Measurements from ENCODE around the gene EDC4.
A peak's percentile ranks its signal among the peaks of the same experiment; 100 is the strongest.

The EDC4 gene

GRCh38 chr16:67842509-67843342 lies 30.1 kb upstream of the EDC4 start (continued):
- TF ChIP-seq, protein P1, sequence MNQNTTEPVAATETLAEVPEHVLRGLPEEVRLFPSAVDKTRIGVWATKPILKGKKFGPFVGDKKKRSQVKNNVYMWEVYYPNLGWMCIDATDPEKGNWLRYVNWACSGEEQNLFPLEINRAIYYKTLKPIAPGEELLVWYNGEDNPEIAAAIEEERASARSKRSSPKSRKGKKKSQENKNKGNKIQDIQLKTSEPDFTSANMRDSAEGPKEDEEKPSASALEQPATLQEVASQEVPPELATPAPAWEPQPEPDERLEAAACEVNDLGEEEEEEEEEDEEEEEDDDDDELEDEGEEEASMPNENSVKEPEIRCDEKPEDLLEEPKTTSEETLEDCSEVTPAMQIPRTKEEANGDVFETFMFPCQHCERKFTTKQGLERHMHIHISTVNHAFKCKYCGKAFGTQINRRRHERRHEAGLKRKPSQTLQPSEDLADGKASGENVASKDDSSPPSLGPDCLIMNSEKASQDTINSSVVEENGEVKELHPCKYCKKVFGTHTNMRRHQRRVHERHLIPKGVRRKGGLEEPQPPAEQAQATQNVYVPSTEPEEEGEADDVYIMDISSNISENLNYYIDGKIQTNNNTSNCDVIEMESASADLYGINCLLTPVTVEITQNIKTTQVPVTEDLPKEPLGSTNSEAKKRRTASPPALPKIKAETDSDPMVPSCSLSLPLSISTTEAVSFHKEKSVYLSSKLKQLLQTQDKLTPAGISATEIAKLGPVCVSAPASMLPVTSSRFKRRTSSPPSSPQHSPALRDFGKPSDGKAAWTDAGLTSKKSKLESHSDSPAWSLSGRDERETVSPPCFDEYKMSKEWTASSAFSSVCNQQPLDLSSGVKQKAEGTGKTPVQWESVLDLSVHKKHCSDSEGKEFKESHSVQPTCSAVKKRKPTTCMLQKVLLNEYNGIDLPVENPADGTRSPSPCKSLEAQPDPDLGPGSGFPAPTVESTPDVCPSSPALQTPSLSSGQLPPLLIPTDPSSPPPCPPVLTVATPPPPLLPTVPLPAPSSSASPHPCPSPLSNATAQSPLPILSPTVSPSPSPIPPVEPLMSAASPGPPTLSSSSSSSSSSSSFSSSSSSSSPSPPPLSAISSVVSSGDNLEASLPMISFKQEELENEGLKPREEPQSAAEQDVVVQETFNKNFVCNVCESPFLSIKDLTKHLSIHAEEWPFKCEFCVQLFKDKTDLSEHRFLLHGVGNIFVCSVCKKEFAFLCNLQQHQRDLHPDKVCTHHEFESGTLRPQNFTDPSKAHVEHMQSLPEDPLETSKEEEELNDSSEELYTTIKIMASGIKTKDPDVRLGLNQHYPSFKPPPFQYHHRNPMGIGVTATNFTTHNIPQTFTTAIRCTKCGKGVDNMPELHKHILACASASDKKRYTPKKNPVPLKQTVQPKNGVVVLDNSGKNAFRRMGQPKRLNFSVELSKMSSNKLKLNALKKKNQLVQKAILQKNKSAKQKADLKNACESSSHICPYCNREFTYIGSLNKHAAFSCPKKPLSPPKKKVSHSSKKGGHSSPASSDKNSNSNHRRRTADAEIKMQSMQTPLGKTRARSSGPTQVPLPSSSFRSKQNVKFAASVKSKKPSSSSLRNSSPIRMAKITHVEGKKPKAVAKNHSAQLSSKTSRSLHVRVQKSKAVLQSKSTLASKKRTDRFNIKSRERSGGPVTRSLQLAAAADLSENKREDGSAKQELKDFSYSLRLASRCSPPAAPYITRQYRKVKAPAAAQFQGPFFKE (tag by site-specific recombination; IDR thresholded peaks at IDR 0.05; ENCODE audit: borderline replicate concordance): peak; percentile 81; the same call in 1 of the 2 replicates
- no peak for TF ChIP-seq ZBTB21 (tag by site-specific recombination; IDR thresholded peaks at IDR 0.05)
- TF ChIP-seq HIC1 (tag by site-specific recombination; IDR thresholded peaks at IDR 0.05): no peak
- TF ChIP-seq ZFP41 (tag by site-specific recombination; IDR thresholded peaks at IDR 0.05; ENCODE audit: borderline replicate concordance): no peak
- TF ChIP-seq ZNF394 (tag by site-specific recombination; IDR thresholded peaks at IDR 0.05; ENCODE audit: borderline replicate concordance): no peak
- TF ChIP-seq ZFHX2 (tag by site-specific recombination; conservative IDR thresholded peaks at IDR 0.05): no peak
- 0 out of 2 replicates have a peak, but pooled peaks have one; percentile 41 for TF ChIP-seq ZNF501 (tag by site-specific recombination; IDR thresholded peaks at IDR 0.05)
- peak; percentile 53; the same call in 1 of the 2 replicates for TF ChIP-seq ZNF600 (tag by site-specific recombination; IDR thresholded peaks at IDR 0.05)
- no peak for TF ChIP-seq ZNF138 (tag by site-specific recombination; IDR thresholded peaks at IDR 0.05; ENCODE audit: borderline replicate concordance)
- TF ChIP-seq ZSCAN23 (tag by site-specific recombination; IDR thresholded peaks at IDR 0.05): no peak
- TF ChIP-seq, protein P2, sequence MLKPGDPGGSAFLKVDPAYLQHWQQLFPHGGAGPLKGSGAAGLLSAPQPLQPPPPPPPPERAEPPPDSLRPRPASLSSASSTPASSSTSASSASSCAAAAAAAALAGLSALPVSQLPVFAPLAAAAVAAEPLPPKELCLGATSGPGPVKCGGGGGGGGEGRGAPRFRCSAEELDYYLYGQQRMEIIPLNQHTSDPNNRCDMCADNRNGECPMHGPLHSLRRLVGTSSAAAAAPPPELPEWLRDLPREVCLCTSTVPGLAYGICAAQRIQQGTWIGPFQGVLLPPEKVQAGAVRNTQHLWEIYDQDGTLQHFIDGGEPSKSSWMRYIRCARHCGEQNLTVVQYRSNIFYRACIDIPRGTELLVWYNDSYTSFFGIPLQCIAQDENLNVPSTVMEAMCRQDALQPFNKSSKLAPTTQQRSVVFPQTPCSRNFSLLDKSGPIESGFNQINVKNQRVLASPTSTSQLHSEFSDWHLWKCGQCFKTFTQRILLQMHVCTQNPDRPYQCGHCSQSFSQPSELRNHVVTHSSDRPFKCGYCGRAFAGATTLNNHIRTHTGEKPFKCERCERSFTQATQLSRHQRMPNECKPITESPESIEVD (tag by site-specific recombination; IDR thresholded peaks at IDR 0.05): no peak
- TF ChIP-seq GLIS1 (tag by site-specific recombination; IDR thresholded peaks at IDR 0.05): no peak
- TF ChIP-seq ZNF488 (tag by site-specific recombination; IDR thresholded peaks at IDR 0.05): no peak
- TF ChIP-seq ZNF155 (tag by site-specific recombination; IDR thresholded peaks at IDR 0.05): no peak
- no peak for TF ChIP-seq ZNF530 (tag by site-specific recombination; IDR thresholded peaks at IDR 0.05; ENCODE audit: low read depth)
- TF ChIP-seq ZNF416 (tag by site-specific recombination; IDR thresholded peaks at IDR 0.05): no peak
- no peak for TF ChIP-seq ZFP3 (tag by site-specific recombination; IDR thresholded peaks at IDR 0.05; ENCODE audit: low read depth)
- TF ChIP-seq HOXA7 (CRISPR knock-in tag; IDR thresholded peaks at IDR 0.05; ENCODE audit: borderline replicate concordance): no peak
- TF ChIP-seq ZNF585B (tag by site-specific recombination; IDR thresholded peaks at IDR 0.05): no peak
- TF ChIP-seq ZNF785 (tag by site-specific recombination; IDR thresholded peaks at IDR 0.05): no peak
- TF ChIP-seq ZNF366 (tag by site-specific recombination; conservative IDR thresholded peaks at IDR 0.05): no peak
- no peak for TF ChIP-seq ZNF114 (tag by site-specific recombination; IDR thresholded peaks at IDR 0.05)
- no peak for TF ChIP-seq ZSCAN30 (tag by site-specific recombination; IDR thresholded peaks at IDR 0.05)
- no peak for TF ChIP-seq ZNF223 (tag by site-specific recombination; IDR thresholded peaks at IDR 0.05)
- TF ChIP-seq, protein P3, sequence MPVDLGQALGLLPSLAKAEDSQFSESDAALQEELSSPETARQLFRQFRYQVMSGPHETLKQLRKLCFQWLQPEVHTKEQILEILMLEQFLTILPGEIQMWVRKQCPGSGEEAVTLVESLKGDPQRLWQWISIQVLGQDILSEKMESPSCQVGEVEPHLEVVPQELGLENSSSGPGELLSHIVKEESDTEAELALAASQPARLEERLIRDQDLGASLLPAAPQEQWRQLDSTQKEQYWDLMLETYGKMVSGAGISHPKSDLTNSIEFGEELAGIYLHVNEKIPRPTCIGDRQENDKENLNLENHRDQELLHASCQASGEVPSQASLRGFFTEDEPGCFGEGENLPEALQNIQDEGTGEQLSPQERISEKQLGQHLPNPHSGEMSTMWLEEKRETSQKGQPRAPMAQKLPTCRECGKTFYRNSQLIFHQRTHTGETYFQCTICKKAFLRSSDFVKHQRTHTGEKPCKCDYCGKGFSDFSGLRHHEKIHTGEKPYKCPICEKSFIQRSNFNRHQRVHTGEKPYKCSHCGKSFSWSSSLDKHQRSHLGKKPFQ (tag by site-specific recombination; IDR thresholded peaks at IDR 0.05): no peak
- no peak for TF ChIP-seq ZNF768 (tag by site-specific recombination; IDR thresholded peaks at IDR 0.05)
- TF ChIP-seq OSR2 (tag by site-specific recombination; IDR thresholded peaks at IDR 0.05): peak; percentile 82
- TF ChIP-seq ZNF112 (tag by site-specific recombination; IDR thresholded peaks at IDR 0.05): no peak
- TF ChIP-seq ZIC2 (tag by site-specific recombination; IDR thresholded peaks at IDR 0.05): no peak
